ENCODE data around the gene PTTG1IP.

DNA sequence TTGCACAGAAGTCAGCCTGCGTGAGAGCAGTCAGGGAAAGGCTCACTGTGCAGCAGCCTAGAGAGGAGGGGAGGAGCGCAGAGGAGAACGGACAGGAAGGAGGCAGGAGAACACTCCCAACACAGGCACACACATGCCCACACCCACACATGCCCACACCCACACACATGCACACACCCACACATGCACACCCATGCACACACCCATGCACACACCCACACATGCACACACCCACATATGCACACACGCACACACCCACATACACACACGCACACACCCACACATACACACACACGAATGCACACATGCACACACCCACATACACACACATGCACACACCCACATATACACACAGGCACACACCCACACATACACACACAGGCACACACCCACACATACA, 62.7 kb downstream of the PTTG1IP start:
- TF ChIP-seq POLR2A (IDR thresholded peaks at IDR 0.05), result no peak
- no peak for TF ChIP-seq CTCF (IDR thresholded peaks at IDR 0.05)
